ENCODE measurements around the gene UBASH3A. TPM values are rescaled to one million over a fixed set of nuclear protein-coding genes. Genes with fewer than 3 reads are reported as not detected.

Gene UBASH3A
- total RNA-seq, 2 donors from 2014 or later, result 0.93 to 1.5 TPM

GRCh38 chr21:42427809-42428419, 24.2 kb downstream of the UBASH3A start:
- intact Hi-C loops (cut with DNase I), result no loop called here

GRCh38 chr21:42429021-42429420, 25.3 kb downstream of the UBASH3A start:
- TF ChIP-seq, protein P1, sequence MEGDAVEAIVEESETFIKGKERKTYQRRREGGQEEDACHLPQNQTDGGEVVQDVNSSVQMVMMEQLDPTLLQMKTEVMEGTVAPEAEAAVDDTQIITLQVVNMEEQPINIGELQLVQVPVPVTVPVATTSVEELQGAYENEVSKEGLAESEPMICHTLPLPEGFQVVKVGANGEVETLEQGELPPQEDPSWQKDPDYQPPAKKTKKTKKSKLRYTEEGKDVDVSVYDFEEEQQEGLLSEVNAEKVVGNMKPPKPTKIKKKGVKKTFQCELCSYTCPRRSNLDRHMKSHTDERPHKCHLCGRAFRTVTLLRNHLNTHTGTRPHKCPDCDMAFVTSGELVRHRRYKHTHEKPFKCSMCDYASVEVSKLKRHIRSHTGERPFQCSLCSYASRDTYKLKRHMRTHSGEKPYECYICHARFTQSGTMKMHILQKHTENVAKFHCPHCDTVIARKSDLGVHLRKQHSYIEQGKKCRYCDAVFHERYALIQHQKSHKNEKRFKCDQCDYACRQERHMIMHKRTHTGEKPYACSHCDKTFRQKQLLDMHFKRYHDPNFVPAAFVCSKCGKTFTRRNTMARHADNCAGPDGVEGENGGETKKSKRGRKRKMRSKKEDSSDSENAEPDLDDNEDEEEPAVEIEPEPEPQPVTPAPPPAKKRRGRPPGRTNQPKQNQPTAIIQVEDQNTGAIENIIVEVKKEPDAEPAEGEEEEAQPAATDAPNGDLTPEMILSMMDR (IDR thresholded peaks at IDR 0.05), result no peak
- Histone ChIP-seq H3K9me3 (peaks cover 3% of the 10 kb centered on the region), H3K27me3 (no peaks in the 10 kb centered on the region), H3K4me3 (no peak overlapping the region), H3K9ac (ENCODE audit: low read depth in 2 of 2, low read length in 2 of 2) (no peak overlapping the region), H3K36me3 (no peaks in the 10 kb centered on the region), H3K27ac (no peak overlapping the region), H3K4me1 (no peaks in the 10 kb centered on the region)
- no peak for DNase-seq
- intact Hi-C loops (cut with DNase I), result no loop called here

More at GRCh38 chr21:42427809-42428419, 24.2 kb downstream of the UBASH3A start:
- no peak overlapping the region for H3K27ac ChIP-seq
- no peaks in the 10 kb centered on the region for H3K36me3 ChIP-seq
- H3K4me3 ChIP-seq, result no peak overlapping the region
- H3K9me3 ChIP-seq, result peaks cover 3% of the 10 kb centered on the region
- DNase-seq, result no peak
- H3K9ac ChIP-seq (ENCODE audit: low read depth in 2 of 2, low read length in 2 of 2), result no peak overlapping the region
- no peaks in the 10 kb centered on the region for H3K4me1 ChIP-seq
- no peaks in the 10 kb centered on the region for H3K27me3 ChIP-seq
- TF ChIP-seq, protein P1 (IDR thresholded peaks at IDR 0.05), result no peak

DNA sequence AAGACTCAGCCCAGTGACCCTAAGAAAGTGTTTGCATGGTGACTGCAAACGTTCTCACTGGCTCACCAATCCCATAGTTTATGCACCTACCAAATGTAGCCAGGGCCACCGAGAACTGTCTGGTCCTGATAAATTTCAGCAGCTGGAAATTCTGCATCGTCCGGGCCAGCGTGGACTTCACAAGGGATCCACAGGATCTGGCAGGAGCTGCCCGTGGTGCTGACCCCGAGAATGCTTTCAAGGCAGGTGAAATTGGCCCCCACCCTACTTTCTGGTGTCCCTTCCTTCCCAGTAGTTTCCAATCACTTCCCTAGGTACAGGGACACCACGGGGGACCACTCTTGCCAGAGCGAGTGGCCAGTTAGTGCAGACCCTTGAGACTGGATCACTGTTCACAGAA, 26.2 kb downstream of the UBASH3A start:
- intact Hi-C loops (cut with DNase I), result no loop called here
- Histone ChIP-seq H3K27ac (no peak overlapping the region), H3K36me3 (no peaks in the 10 kb centered on the region), H3K9ac (ENCODE audit: low read depth in 2 of 2, low read length in 2 of 2) (no peak overlapping the region), H3K4me3 (no peak overlapping the region), H3K4me1 (no peaks in the 10 kb centered on the region), H3K9me3 (peaks cover 3% of the 10 kb centered on the region), H3K27me3 (no peaks in the 10 kb centered on the region)
- TF ChIP-seq, protein P1 (IDR thresholded peaks at IDR 0.05), result no peak
- DNase-seq, result no peak

- no peak overlapping the region for H3K9ac ChIP-seq (ENCODE audit: low read depth in 2 of 2, low read length in 2 of 2)
- H3K36me3 ChIP-seq, result no peaks in the 10 kb centered on the region
- H3K4me3 ChIP-seq, result no peak overlapping the region
- no peaks in the 10 kb centered on the region for H3K27me3 ChIP-seq
- H3K27ac ChIP-seq, result no peak overlapping the region
- DNase-seq, result no peak
- intact Hi-C loops (cut with DNase I), result no loop called here
- H3K4me1 ChIP-seq, result no peaks in the 10 kb centered on the region
- TF ChIP-seq, protein P1 (IDR thresholded peaks at IDR 0.05), result no peak
- H3K9me3 ChIP-seq, result peaks cover 3% of the 10 kb centered on the region
These were observed 26.8 kb downstream of the UBASH3A start for GRCh38 chr21:42430521-42430920.

- peaks cover 3% of the 10 kb centered on the region for H3K9me3 ChIP-seq
- no peaks in the 10 kb centered on the region for H3K27me3 ChIP-seq
- intact Hi-C loops (cut with DNase I), result no loop called here
- no peak for DNase-seq
- H3K4me3 ChIP-seq, result no peak overlapping the region
- H3K36me3 ChIP-seq, result no peaks in the 10 kb centered on the region
- no peak overlapping the region for H3K9ac ChIP-seq (ENCODE audit: low read depth in 2 of 2, low read length in 2 of 2)
- no peaks in the 10 kb centered on the region for H3K4me1 ChIP-seq
- TF ChIP-seq, protein P1 (IDR thresholded peaks at IDR 0.05), result no peak
- H3K27ac ChIP-seq, result no peak overlapping the region
These were observed 27.5 kb downstream of the UBASH3A start for GRCh38 chr21:42431196-42431595.
